Neural progenitor cell (in vitro differentiated cells): ENCODE results near the gene CTSK.

ENCODE experiments used
- CTCF ChIP-seq: fragments of 200-600 bp; sonication (generic); IDR thresholded peaks from 2 replicates; pipeline ENCODE4 v1.5.1; 2017; ENCODE audit warnings: antibody characterized with exemption, mild to moderate bottlenecking
- EZH2 ChIP-seq: fragments of 200-600 bp; sonication (generic); IDR thresholded peaks from 2 replicates; pipeline ENCODE4 v1.6.1; 2017; ENCODE audit warnings: antibody characterized with exemption, mild to moderate bottlenecking, moderate library complexity
- EZH2phosphoT487 ChIP-seq: fragments of 200-600 bp; sonication (generic); IDR thresholded peaks from 2 replicates; pipeline ENCODE4 v1.6.1; 2017; ENCODE audit warnings: antibody characterized with exemption

- no peak for TF ChIP-seq CTCF
- TF ChIP-seq EZH2phosphoT487 = no peak
- TF ChIP-seq EZH2 = no peak
Measured at GRCh38 chr1:150796374-150796773, 11.7 kb downstream of the CTSK start.
